WTC11 (cell line): ENCODE results near the gene PITPNC1.

Experiments used
- CREB1 ChIP-seq: sonication (generic); formaldehyde crosslinking; IDR thresholded peaks from 2 replicates; pipeline ENCODE4 v1.8.0; 2023; ENCODE audit warnings: mild to moderate bottlenecking, missing genetic modification reagents
- EMX1 ChIP-seq: fragments of 250-450 bp; sonication (Bioruptor Pico); IDR thresholded peaks from 2 replicates; pipeline ENCODE4 v1.8.0; 2021; ENCODE audit warnings: mild to moderate bottlenecking
- JUN ChIP-seq: sonication (generic); formaldehyde crosslinking; IDR thresholded peaks from 2 replicates; pipeline ENCODE4 v1.8.0; 2023; ENCODE audit warnings: mild to moderate bottlenecking, missing genetic modification reagents
- NR3C1 ChIP-seq: sonication (generic); formaldehyde crosslinking; conservative IDR thresholded peaks from 2 replicates; pipeline ENCODE4 v1.8.1; 2023; ENCODE audit warnings: low read depth, mild to moderate bottlenecking, missing genetic modification reagents
- ZNF121 ChIP-seq: sonication (generic); formaldehyde crosslinking; IDR thresholded peaks from 2 replicates; pipeline ENCODE4 v1.8.0; 2023; ENCODE audit warnings: missing genetic modification reagents
- ZNF317 ChIP-seq: sonication (generic); formaldehyde crosslinking; IDR thresholded peaks from 2 replicates; pipeline ENCODE4 v1.8.1; 2023; ENCODE audit warnings: low read depth, mild to moderate bottlenecking, moderate library complexity, missing genetic modification reagents, borderline replicate concordance
- TF ChIP-seq, protein P1 (sequence below): fragments of 200-600 bp; IDR thresholded peaks from 2 replicates; pipeline ENCODE4 v1.8.0; 2022; ENCODE audit warnings: antibody characterized with exemption
- TF ChIP-seq, protein P2 (sequence below): sonication (generic); formaldehyde crosslinking; IDR thresholded peaks from 2 replicates; pipeline ENCODE4 v1.8.1; 2023; ENCODE audit warnings: mild to moderate bottlenecking, missing genetic modification reagents, moderate library complexity

DNA sequence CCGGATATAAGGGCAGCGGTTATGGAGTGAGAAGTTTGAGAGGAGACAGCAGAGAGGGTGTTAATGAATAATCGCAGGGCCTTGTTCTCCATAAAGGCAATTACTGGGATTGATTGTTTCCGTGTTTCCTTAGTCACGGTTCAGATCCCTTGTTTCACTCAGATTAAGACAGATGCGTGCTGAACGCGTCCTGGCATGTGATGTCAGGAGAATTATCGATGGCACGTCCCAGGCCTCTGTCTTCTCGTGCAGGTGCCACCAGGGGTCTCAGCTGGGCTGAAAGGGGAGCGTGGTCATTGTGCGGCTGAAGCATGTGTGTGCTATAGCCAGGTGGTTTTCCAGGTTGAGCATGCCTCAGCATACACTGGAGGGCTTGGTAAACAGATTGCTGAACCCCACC is 198.2 kb downstream of the PITPNC1 start:
- no peak for TF ChIP-seq ZNF121 (CRISPR knock-in tag)
- TF ChIP-seq JUN (CRISPR knock-in tag) = no peak
- TF ChIP-seq, protein P1, sequence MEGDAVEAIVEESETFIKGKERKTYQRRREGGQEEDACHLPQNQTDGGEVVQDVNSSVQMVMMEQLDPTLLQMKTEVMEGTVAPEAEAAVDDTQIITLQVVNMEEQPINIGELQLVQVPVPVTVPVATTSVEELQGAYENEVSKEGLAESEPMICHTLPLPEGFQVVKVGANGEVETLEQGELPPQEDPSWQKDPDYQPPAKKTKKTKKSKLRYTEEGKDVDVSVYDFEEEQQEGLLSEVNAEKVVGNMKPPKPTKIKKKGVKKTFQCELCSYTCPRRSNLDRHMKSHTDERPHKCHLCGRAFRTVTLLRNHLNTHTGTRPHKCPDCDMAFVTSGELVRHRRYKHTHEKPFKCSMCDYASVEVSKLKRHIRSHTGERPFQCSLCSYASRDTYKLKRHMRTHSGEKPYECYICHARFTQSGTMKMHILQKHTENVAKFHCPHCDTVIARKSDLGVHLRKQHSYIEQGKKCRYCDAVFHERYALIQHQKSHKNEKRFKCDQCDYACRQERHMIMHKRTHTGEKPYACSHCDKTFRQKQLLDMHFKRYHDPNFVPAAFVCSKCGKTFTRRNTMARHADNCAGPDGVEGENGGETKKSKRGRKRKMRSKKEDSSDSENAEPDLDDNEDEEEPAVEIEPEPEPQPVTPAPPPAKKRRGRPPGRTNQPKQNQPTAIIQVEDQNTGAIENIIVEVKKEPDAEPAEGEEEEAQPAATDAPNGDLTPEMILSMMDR = no peak
- no peak for TF ChIP-seq EMX1 (CRISPR knock-in tag)
- TF ChIP-seq, protein P2, sequence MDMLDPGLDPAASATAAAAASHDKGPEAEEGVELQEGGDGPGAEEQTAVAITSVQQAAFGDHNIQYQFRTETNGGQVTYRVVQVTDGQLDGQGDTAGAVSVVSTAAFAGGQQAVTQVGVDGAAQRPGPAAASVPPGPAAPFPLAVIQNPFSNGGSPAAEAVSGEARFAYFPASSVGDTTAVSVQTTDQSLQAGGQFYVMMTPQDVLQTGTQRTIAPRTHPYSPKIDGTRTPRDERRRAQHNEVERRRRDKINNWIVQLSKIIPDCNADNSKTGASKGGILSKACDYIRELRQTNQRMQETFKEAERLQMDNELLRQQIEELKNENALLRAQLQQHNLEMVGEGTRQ (CRISPR knock-in tag) = no peak
- TF ChIP-seq NR3C1 (CRISPR knock-in tag) = no peak
- no peak for TF ChIP-seq ZNF317 (CRISPR knock-in tag)
- TF ChIP-seq CREB1 (CRISPR knock-in tag) = no peak
